IMR-90 (cell line): ENCODE data around the gene AAGAB.

Experiments
- CEBPB ChIP-seq: IDR thresholded peaks from 2 replicates; pipeline ENCODE4 v1.6.1; 2012; ENCODE audit warnings: low read depth, low read length, improper control_type of control experiment
- CHD1 ChIP-seq: IDR thresholded peaks from 2 replicates; pipeline ENCODE4 v1.6.1; 2012; ENCODE audit warnings: low read depth, low read length, improper control_type of control experiment
- CTCF ChIP-seq: conservative IDR thresholded peaks from 2 replicates; pipeline ENCODE4 v1.5.1; 2012; ENCODE audit warnings: mild to moderate bottlenecking, low read depth, low read length, improper control_type of control experiment
- NFE2L2 ChIP-seq: fragments of 150-350 bp; IDR thresholded peaks from 2 replicates; pipeline ENCODE4 v1.6.1; 2016; ENCODE audit warnings: low read depth, mild to moderate bottlenecking, low read length
- POLR2A ChIP-seq: IDR thresholded peaks from 2 replicates; pipeline ENCODE4 v1.6.1; 2012; ENCODE audit warnings: mild to moderate bottlenecking, low read depth, low read length
- RCOR1 ChIP-seq: IDR thresholded peaks from 2 replicates; pipeline ENCODE4 v1.6.1; 2012; ENCODE audit warnings: mild to moderate bottlenecking, low read length, improper control_type of control experiment; ENCODE audit not compliant: insufficient replicate concordance
- RFX5 ChIP-seq: IDR thresholded peaks from 2 replicates; pipeline ENCODE4 v1.8.0; 2012; ENCODE audit warnings: low read depth, mild to moderate bottlenecking, low read length, moderate library complexity

GRCh38 chr15:67156426-67156825, 98.0 kb downstream of the AAGAB start:
- TF ChIP-seq CTCF (no peak), POLR2A (no peak), RCOR1 (no peak), NFE2L2 (no peak), RFX5 (no peak), CHD1 (no peak), CEBPB (peak; percentile 91)
